ENCODE measurements around the gene DCP1A. TPM values are rescaled to one million over a fixed set of nuclear protein-coding genes. Genes with fewer than 3 reads are reported as not detected.

DCP1A gene
- total RNA-seq, 3 donors from 2014 or later (not counting 1 experiment from before 2014, with no cell fraction given) = 36.5 to 48.9 (median 45.8) TPM

- intact Hi-C loops (cut with micrococcal nuclease) = no loop called here
- no peak overlapping the region for H3K4me3 ChIP-seq (ENCODE audit: low read length)
- Mint-ChIP-seq H3K9me3 (no peaks in the 10 kb centered on the region), H3K4me3 (peak overlapping the region; percentile 13), H3K36me3 (no peaks in the 10 kb centered on the region), H3K27me3 (ENCODE audit: low read depth in 2 of 2) (no peaks in the 10 kb centered on the region), H3K4me1 (peaks cover 18 to 59% of the 10 kb centered on the region in 2 donors), H3K27ac (peak overlapping the region in 1 of 2 donors; percentile 73)
- TF ChIP-seq CTCF (IDR thresholded peaks at IDR 0.05) = no peak
- no peak for ATAC-seq
- H3K36me3 ChIP-seq (ENCODE audit: control insufficient read depth, insufficient read depth, low read length) = no peaks in the 10 kb centered on the region
- no peak overlapping the region for H3K27ac ChIP-seq (ENCODE audit: low read length)
- 16% methylated on average over 10 of the region's 10 CpGs for whole genome bisulfite sequencing (ENCODE audit: insufficient coverage)
- H3K27me3 ChIP-seq (ENCODE audit: control insufficient read depth, insufficient read depth, low read length) = no peaks in the 10 kb centered on the region
- no peak for DNase-seq
- H3K4me1 ChIP-seq (ENCODE audit: control insufficient read depth, insufficient read depth, low read length) = peaks cover 66% of the 10 kb centered on the region
- H3K9me3 ChIP-seq (ENCODE audit: control insufficient read depth, insufficient read depth, low read length) = no peaks in the 10 kb centered on the region
These were observed 95.0 kb downstream of the DCP1A start for GRCh38 chr3:53252096-53252946.

- no peak for TF ChIP-seq CTCF (IDR thresholded peaks at IDR 0.05)
- no peaks in the 10 kb centered on the region for H3K9me3 ChIP-seq (ENCODE audit: control insufficient read depth, insufficient read depth, low read length)
- 94% methylated on average over 4 of the region's 4 CpGs for WGBS (ENCODE audit: insufficient coverage)
- H3K36me3 Mint-ChIP-seq = no peaks in the 10 kb centered on the region
- peak overlapping the region in 1 of 2 donors; percentile 73 for H3K27ac Mint-ChIP-seq
- peaks cover 63% of the 10 kb centered on the region for H3K4me1 ChIP-seq (ENCODE audit: control insufficient read depth, insufficient read depth, low read length)
- H3K4me3 Mint-ChIP-seq = no peak overlapping the region
- no peak overlapping the region for H3K4me3 ChIP-seq (ENCODE audit: low read length)
- no peaks in the 10 kb centered on the region for H3K27me3 Mint-ChIP-seq (ENCODE audit: low read depth in 2 of 2)
- no peaks in the 10 kb centered on the region for H3K27me3 ChIP-seq (ENCODE audit: control insufficient read depth, insufficient read depth, low read length)
- no peaks in the 10 kb centered on the region for H3K9me3 Mint-ChIP-seq
- no peak overlapping the region for H3K27ac ChIP-seq (ENCODE audit: low read length)
- peaks cover 18 to 59% of the 10 kb centered on the region in 2 donors for H3K4me1 Mint-ChIP-seq
- no peaks in the 10 kb centered on the region for H3K36me3 ChIP-seq (ENCODE audit: control insufficient read depth, insufficient read depth, low read length)
- no peak for DNase-seq
- ATAC-seq = no peak
- intact Hi-C loops (cut with micrococcal nuclease) = no loop called here
These were observed 96.3 kb downstream of the DCP1A start for GRCh38 chr3:53250881-53251605.

- H3K27ac Mint-ChIP-seq = no peak overlapping the region
These were observed 96.9 kb downstream of the DCP1A start for GRCh38 chr3:53250453-53250852.

More at GRCh38 chr3:53250453-53250852, 96.9 kb downstream of the DCP1A start:
- ATAC-seq = no peak
- peaks cover 62% of the 10 kb centered on the region for H3K4me1 ChIP-seq (ENCODE audit: control insufficient read depth, insufficient read depth, low read length)
- no peaks in the 10 kb centered on the region for H3K36me3 ChIP-seq (ENCODE audit: control insufficient read depth, insufficient read depth, low read length)
- H3K9me3 ChIP-seq (ENCODE audit: control insufficient read depth, insufficient read depth, low read length) = no peaks in the 10 kb centered on the region
- H3K4me3 ChIP-seq (ENCODE audit: low read length) = no peak overlapping the region
- DNase-seq = no peak
- Mint-ChIP-seq H3K9me3 (no peaks in the 10 kb centered on the region), H3K27me3 (ENCODE audit: low read depth in 2 of 2) (no peaks in the 10 kb centered on the region), H3K4me3 (no peak overlapping the region), H3K36me3 (no peaks in the 10 kb centered on the region), H3K4me1 (peaks cover 18 to 59% of the 10 kb centered on the region in 2 donors)
- WGBS (ENCODE audit: insufficient coverage) = 96% methylated on average over 3 of the region's 3 CpGs
- intact Hi-C loops (cut with micrococcal nuclease) = no loop called here
- TF ChIP-seq CTCF (IDR thresholded peaks at IDR 0.05) = no peak
- H3K27me3 ChIP-seq (ENCODE audit: control insufficient read depth, insufficient read depth, low read length) = no peaks in the 10 kb centered on the region
- H3K27ac ChIP-seq (ENCODE audit: low read length) = peak overlapping the region; percentile 61
